HG03558 (cell line): ENCODE results near the gene RASAL2.
"Not testable (repeated sequence)": the region's sequence is repeated elsewhere in the genome, so short reads cannot be mapped to it uniquely, and the experiment has no call there.

Experiments used
- ATAC-seq: cut with Tn5 transposase; IDR thresholded peaks from one replicate; pipeline ENCODE4 v1.9.1; 2021; ENCODE audit warnings: moderate number of reproducible peaks; ENCODE audit not compliant: unreplicated experiment; ENCODE audit errors: extremely low read depth

The RASAL2 gene

DNA sequence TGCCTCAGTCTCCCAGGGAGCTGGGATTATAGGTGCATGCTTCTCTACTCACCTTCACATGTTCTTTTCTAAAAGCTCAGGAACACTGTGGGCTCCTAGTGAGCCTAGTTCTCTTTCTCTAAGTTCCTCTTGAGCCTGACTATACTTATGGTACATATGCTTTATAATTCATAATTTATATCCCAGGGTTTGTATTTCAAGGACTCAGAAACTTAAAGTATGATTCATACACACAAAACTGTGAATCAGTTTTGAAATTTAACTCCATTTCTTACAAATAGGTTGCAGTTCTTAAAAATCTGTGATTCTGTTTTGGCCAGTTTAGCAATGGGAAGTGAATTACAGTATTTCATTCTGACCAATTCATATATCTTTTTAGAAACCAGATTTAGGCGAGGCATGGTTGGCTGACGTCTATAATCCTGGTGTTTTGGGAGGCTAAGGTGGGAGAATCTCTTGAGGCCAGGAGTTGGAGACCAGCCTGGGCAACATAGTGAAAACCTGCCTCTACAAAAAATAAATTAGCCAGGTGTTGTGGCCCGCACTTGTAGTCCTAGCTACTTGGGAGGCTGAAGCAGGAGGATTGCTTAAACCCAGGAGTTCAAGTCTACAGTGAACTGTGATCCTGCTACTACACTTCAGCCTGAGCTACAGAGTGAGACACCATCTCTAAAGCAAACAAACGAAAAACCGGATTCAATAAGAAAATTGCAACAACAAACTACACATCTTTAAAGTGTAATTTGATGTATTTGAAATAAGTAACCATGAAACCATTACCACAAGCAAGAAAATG is 15.6 kb downstream of the RASAL2 start:
- no peak for ATAC-seq

DNA sequence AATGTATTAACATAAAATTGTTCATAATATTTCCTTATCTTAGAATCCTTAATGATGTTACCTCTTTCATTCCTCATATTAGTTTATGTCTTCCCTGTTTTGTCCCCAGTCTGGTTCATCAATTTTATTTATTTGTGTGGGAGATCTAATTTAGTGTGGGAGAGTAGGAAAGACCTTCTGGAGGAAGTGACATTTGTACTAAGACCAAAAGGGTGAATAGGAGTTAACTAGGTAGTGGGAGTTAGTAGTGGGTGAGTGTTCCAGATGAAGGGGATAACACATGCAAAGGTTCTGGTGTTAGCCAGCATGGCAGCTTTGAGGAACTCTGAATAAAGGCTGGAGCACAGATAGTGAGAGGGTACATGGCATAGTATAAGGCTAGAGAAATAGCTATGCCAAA is 21.4 kb downstream of the RASAL2 start:
- ATAC-seq = no peak

DNA sequence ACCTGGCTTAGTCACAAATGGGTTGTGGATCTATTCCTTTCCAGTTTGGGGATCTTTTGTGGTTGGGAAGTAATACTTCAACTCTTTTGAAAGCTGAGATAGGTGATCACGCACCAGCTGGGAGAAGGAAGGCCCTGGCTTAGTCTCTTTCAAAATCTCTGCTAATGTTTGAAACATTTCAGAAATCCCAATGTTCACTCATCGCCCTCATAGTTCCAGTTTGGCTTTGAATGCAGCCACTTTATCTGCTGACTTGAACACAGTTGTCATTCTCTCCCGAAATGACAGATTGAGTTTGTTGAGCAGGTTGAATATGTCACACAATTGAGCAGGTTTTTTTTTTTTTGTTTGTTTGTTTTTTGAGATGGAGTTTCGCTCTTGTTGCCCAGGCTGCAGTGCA is 24.6 kb downstream of the RASAL2 start:
- no peak for ATAC-seq

DNA sequence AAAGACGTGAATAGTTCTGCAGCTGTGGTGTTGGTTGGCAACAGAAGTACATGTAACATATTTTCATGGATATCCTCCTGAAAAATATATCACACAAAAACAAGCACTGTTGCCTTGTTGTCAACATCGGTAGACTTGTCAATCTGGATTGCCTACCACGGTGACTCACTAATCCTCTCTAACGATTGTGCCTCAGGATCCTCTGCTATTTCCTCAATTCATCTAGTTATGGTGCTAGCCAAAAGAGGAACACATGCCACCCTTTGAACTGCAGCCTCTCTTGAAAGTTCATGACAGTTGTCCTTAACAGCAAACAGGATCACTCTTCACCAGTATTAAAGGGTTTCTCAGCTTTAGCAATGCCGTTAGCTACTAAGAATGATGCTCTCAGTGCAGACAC is 25.7 kb downstream of the RASAL2 start:
- no peak for ATAC-seq

DNA sequence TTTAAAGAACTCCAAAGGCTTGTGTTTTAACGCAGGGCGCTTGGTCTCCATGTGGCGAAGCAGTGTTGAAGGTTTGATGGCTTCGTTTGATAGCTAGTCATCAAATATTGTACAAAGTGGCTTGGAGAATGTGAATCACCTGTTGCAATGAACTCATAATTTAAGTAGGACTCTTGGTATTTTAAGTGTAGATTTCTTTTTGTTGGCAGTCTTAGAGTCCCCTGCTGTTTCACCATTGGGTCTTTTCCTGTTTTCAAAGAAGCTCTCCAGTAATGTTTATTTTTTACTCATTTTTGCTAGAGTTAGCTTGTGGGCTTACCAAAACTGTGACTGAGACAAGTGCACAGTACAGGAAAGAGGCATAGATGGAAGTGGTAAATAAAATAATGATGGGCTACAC is 26.2 kb downstream of the RASAL2 start:
- no peak for ATAC-seq

DNA sequence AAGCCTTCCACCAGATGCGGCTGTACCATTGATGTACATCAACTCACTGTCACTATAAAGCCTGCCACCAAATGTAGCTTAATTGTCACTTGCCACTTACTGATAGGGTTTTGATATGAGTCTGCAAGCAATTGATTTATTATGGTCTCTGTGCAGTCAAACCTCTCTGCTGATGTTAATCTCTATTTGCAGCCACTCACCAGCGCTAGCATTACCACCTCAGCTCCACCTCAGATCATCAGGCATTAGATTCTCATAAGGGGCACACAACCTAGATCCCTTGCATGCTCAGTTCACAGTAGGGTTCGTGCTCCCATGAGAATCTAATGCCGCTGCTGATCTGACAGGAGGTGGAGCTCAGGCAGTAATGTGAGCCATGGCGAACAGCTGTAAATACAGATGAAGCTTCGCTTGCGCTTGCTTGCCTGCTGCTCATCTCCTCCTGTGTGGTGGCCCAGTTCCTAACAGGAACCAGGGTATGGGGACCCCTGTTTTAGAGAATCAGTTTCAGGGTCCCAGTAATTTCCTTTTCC is 26.7 kb downstream of the RASAL2 start:
- not testable (repeated sequence) for ATAC-seq

DNA sequence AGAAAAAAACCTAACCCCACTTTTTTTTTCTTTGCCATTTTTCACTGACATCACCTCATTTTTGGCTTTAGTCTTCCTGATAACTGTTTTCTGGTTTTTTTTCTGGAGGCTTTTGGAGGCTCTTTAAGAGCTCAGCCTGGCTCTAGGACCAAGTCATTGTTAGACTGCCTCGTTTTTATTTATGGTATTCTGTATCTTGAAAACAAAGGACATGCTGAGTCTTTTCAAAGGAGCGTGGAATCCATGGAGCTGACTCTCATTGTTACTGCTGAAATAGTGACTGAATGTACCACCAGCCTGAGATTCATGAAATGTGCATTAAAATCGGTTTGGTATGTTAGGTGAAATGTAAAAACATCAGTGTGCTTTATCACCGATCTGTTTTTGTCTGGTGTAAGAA is 28.0 kb downstream of the RASAL2 start:
- no peak for ATAC-seq

DNA sequence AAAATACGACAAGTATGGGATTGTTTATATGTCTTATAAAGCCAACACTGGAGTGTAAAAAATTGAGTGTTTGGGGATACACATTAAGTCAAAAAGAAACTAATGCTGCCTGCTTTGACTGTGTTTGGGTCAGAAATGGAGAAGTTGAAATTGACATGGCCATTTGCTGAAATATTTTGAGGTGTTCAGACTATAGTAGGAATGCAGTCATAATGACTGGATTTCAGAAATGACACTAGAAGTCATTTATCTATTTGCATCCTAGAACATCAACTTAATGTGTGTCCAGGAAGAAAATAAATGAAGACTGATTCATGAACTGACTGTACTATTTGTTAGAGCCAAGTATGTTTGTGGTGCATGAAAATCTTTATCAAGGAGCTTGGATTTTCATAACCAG is 28.4 kb downstream of the RASAL2 start:
- ATAC-seq = no peak

DNA sequence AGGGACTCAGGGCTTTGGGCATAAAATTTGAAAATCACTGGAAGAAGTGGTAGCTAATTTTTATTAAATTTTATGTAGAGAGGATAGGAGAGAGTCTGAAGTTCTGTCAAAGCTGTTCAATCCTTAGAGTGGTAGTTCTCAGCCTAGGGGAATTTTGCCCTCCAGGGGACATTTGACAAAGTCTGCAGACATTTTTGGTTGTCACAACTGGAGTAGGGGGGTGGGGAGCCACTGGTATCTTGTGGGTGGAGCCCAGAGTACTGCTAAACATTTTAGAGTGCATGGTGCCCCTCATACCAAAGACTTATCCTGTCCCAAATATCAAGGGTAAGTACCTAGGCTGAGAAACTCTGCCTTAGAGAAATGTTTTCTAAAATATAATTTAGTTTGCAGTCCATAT is 30.2 kb downstream of the RASAL2 start:
- ATAC-seq = no peak

DNA sequence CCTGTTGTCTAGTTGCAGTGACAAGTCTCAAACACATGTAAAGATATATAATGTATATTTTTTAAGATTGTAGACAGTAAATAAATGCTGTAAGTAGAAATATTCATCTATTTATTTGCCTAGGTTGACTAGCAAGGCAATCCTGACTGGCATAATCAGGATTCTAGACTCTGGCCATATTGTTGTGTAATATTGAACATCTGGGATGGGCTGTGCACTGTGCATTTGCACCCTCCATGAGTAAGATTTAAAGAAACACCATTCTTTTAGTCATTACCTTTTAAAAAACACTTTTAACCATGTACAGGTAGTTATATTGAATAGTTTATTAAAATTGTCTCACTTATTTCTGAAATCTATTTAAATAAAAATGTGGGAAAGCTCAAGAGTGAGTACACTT is 32.4 kb downstream of the RASAL2 start:
- ATAC-seq = no peak

DNA sequence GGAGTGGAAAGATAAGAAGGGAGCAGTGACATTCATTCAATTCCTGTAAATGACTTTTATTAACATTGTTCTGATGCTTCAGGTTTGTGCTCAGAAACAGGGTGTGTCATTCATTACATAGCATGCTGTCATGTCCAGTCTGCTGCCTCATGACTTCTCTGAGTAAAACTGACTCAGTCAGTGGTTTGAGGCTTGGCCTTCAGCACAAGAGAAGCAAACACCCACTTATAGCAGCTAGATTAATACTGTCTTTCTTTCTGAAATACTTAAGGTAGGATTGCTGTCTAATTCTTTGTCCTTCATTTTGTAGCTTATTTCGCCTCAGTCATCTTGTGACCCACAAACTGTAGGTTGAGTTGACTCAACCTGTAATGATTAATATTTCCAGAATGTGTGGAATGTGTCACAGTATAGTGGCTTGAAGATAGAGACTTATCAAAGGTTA is 32.9 kb downstream of the RASAL2 start:
- ATAC-seq = no peak

DNA sequence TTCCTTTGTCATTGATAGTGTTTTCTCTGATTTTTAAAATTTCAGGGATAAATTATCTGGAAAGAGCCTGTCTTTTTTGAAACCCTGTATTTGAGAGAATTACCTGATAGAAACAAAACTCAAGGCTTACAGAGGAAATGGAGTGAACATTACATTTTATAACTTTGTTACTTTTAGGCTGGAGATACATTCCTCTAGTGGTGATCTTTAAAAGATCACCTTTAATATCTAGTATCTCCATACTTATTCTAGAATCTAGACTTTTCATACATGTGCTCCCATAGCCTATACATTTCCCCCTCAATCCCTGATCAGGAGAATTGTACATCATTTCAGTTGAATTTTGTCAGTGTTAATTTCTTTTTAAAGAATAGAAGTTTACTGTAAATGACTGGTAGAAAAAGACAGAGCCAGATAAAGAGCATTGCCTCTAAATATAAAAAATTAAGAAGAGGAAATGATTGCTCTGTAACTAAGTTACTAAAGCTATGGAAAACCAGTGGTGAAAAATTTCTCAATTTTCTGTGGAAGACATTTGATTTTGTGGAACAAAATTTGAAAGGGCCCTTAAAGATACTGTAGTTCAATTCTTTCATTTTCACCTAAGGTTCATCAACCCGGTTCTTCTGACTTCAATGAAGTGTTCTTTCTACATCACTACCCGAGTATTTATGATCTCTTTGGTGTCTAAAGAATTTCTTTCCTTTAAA is 33.7 kb downstream of the RASAL2 start:
- ATAC-seq = no peak

DNA sequence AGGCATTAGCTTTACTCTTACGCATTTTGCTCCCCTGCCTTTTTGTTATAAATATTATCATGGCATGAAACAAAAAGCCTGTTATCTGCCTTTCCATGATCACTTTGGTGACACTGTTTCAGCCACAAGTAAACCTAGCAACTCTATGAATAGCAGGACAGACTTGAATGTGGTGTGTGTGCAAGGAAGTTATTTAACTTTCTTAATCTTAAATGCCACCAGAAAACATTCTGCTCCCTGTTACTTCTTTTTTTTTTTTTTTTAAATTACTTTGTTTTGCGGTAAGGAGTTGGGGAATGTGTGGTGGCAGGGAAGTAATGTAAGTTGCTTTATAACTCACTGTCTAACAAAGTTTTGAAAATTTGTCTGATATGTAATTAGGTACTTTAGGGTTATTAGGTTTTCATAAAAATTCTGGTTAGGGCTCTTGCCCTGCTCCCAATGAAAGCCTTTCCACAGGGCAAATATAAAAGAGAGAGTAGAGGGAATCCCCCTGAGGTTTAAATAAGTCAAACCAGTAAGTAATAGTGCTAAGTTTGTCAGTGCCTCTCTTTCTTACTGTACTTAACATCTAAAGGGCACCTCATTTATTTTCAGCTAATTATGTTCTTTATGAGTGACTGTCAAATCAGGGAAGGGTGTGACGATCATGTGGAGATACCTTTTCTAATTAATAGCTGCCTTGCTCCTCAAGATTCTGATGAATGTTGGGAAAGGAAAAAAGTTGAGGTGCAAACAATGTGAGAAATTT is 39.5 kb downstream of the RASAL2 start:
- ATAC-seq = no peak

DNA sequence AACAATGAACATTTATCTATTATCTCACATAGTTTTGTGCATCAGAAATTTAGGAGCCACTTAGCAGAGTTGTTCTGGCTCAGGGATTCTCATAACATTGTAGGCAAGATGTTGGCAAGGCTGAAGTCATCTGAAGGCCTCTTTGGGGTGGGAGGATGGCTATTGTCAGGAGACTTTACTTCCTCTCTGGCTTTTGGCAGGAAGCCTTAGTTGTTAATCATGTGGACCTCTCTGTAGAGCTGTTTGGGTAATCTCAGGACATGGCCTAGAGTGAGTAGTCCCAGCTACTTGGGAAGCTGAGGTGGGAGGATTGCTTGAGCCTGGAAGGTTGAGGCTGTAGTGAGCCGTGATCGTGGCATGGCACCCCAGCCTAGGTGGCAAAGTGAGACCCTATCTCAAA is 40.2 kb downstream of the RASAL2 start:
- ATAC-seq = no peak

DNA sequence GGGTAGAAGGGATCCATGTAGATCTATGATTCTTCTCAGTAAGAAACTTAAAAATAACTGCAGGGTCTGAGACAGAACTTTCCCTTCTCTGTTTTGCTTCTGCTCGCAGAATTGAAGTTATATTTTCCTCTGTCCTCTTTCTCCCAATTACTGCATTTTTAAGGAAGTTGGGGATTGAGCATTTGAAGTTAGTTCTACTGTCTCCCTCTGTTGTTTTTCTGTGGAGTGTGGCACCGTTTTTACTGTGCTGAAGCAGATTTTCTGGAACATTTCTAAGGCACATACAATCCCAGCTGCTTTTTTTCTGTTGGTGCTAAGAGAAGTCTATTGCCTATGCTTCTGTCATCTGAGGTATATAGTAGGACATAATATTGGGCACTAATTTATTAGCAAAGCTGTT is 43.3 kb downstream of the RASAL2 start:
- no peak for ATAC-seq

DNA sequence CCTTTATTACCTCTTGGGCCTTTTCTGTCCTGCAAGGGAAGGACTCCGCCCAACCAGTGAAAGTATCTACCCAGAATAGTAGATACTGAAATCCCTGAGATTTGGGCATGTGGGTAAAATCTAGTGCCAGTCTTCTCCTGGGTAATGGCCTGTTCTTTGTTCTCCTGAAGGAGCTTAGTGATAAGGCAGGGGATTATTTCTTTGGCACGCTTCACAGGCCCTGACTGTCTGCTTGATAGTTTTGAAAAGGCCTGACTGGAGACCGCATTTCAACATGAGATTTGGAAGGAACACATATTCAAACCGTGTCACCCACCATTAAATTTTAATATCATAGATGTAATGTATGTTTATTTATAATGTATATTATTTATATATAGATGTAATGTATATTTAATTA is 48.9 kb downstream of the RASAL2 start:
- ATAC-seq = no peak

DNA sequence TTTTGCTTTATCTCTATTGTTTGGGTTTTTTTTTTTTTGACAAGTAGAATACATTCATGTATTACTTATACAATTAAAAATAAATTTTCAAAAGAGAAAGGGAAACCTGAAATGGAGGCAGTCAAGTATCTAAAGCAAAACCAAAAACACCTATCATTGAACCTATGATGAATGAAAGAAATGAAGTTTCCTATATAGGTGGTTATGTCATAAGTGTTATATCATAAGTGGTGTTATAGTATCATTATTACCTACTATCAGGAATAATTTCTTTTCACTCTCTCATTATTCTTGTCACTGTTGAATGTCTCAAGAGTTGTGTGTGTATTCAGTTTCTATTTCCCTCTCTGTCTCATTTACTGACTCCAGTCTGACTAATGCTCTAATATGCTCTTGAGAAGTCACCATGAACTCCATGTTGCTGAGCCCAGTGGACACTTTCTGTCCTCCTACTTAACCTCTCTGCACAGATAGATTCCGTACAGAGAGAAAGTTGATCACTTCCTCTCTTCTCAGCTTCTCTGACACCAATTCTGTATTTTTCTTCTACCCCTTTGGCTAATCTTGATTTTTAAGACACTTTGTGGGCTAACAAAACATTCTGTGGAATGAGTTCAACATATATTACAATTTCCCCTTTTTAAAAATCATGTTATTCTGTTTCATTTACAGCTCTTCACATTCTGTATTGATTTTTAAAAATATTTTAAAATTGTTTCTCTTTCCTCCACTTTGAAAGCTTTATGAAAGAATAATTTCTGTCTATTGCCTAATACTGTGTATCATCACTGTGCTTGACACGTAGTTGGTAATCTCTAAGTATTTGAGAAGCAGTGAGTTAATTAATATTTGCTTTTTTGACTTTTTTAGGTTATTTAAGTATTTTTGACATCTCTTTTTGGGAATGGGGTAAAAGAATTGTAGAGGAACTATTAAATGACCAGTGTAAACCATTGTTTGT is 50.1 kb downstream of the RASAL2 start:
- no peak for ATAC-seq

DNA sequence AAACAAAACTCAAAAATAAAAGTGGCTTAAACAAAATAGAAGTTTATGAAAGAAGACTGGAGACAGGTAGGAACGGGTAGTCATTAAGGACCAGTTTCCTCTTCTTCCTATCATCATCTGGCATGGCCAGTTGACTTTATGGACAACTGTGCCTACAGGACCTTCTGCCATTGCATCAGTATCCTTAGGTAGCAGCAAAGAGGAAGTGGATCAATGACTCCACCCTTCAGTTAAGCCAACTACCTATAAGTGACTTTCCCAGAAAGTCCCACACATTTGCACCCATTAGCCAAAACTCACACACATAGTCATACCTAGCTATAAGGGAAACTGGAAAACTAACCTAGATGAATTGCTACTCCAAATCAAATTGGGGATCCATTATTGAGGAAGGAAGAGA is 51.7 kb downstream of the RASAL2 start:
- no peak for ATAC-seq

DNA sequence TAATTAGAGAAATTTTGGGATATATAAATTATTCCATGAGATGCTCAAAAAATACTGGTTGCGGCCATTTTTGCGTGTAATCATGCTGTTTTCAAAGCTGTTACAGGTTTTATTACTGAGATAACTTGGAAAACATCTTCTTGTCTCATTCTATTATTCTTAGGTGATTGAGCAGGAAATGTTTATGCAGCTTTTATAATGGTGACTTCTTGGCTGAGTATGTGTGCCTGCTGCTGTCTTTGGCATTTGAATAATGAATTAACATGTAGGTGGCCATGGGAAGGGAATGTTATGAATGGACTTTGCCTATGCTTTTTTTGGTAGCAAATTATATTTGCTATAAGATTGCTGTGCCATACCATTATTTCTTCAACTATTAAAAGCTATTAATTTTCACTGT is 52.5 kb downstream of the RASAL2 start:
- ATAC-seq = no peak

DNA sequence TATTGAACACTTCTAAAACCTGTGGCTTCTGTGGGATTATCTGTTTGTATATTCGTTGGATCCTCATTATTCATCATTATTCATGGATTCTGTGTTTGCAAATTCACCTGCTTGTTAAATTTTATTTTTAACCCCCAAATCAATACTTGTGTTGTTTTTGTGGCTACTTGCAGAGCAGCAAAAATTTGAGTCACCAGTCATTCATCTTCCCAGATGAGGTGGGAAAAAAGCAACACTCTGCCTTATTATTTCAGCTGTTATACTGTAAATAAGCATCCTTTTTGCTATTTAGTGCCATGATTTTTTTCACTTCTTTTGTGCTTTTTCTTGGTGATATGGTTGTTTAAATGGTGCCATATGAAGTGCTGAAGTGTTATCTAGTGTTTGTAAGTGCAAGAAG is 56.7 kb downstream of the RASAL2 start:
- no peak for ATAC-seq
